ENCODE results near the gene EXOC1. TPM values are rescaled to one million over a fixed set of nuclear protein-coding genes. Genes with fewer than 3 reads are reported as not detected.

The EXOC1 gene
- total RNA-seq, 1 experiment from 2014 or later = 31.5 TPM

DNA sequence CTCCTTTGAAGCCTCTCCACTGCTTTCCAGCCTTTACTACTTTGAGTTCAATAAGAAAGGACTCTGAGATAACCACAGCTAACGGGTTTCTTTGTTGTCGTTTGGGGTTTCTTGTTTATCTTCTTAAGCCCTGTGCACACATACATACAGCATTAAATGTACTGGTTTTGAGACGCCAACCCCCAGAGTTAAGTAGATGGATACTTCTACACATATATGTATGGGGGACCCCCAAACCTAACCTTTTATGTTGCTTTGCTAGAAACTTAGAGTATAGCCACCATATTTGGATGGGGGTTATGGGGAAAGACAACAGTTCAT, 96.0 kb downstream of the EXOC1 start:
- no peak for DNase-seq (ENCODE audit: low read depth)

DNA sequence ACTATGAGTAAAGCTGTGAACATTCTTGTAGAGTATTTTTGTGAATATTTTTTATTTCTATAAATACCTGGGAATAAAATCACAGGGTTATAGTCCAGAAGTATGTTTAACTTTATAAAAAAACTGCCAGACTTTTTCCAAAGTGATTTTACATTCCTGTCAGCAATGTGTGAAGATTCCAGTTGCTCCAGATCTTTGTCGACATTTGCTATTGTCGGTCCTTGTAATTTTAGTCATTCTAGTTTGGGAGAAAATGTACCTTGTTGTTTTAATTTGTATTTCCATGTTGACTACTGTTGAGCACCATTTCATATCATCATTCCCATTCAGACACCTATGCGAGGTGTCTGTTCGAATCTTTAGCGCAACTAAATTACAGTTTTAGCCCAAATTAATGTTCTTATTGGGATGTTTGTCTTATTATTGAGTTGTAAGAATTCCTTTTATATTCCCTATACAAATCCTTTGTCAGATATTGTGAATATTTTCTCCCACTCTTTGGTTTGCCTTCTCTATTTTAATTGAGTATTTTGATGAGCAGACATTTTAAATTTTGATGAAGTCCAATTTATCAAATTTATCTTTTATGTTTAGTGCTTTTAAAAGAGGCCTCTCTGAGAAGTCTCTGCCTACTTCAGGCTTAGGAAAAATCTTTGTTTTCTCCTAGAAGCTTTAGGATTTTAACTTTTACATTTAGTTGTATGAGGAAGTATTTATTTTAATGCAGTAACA, 97.9 kb downstream of the EXOC1 start:
- DNase-seq (ENCODE audit: low read depth) = no peak

Other genes with a start within 250 kb of the EXOC1 start
- 5.2 and 9.6 TPM in 2 replicates for gene NMU, start 217.3 kb upstream of the EXOC1 start, total RNA-seq (2014; rRNA removed; shearing (Covaris generic))
- gene EXOC1L, start 33.9 kb upstream of the EXOC1 start, total RNA-seq (2014; rRNA removed; shearing (Covaris generic)) = not detected in 2 replicates
- gene CEP135, start 95.3 kb downstream of the EXOC1 start, total RNA-seq (2014; rRNA removed; shearing (Covaris generic)) = 2.6 and 2.8 TPM in 2 replicates

All from M059J (cell line).